DOHH2 (cell line): Measurements from ENCODE around the gene CCNT2.

Experiments
- EZH2phosphoT487 ChIP-seq: fragments of 200-600 bp; sonication (generic); IDR thresholded peaks from 2 replicates; pipeline ENCODE4 v1.6.1; 2017; ENCODE audit warnings: borderline replicate concordance, mild to moderate bottlenecking, antibody characterized with exemption, low read length, moderate library complexity, mixed read lengths
- TF ChIP-seq, protein P1 (sequence below): fragments of 200-600 bp; sonication (generic); IDR thresholded peaks from one replicate; pipeline ENCODE4 v1.5.1; 2014; ENCODE audit warnings: antibody characterized with exemption, mild to moderate bottlenecking, low read depth, low read length; ENCODE audit not compliant: poor library complexity, severe bottlenecking

DNA sequence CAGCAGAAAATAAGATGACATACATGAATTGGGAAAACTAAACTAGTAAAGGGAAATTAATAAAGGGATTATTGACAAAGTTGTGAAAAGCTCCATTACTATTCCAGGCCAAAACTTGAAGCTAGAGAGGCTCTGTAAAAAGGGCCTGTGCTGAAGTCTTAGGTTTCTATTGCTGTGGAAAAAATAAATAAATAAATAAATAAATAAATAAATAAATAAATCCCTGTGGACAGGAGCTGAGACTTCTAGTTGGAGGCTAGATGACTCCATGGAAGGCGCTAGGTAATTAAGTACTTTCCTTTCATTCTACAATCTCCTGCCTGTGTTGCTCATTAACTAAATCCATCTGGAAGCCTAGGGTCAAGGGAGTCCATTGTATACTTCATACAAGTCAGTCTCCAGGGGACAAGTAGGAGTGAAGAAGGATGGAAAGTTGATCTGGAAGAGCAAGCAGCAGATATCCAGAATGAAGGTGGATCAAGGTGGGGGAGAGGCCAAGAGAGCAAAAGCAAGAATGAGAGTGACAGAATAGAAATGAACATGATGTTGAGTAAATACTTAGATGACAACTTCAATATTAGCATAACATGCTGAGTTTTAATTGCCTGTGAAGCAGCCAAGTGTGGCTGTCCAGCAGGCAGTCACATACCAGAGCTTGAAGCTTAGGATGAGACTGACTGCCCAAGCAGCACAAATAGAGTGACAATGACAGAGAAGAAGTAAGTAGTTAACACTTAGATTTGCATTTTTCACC, 26.2 kb upstream of the CCNT2 start:
- TF ChIP-seq, protein P1, sequence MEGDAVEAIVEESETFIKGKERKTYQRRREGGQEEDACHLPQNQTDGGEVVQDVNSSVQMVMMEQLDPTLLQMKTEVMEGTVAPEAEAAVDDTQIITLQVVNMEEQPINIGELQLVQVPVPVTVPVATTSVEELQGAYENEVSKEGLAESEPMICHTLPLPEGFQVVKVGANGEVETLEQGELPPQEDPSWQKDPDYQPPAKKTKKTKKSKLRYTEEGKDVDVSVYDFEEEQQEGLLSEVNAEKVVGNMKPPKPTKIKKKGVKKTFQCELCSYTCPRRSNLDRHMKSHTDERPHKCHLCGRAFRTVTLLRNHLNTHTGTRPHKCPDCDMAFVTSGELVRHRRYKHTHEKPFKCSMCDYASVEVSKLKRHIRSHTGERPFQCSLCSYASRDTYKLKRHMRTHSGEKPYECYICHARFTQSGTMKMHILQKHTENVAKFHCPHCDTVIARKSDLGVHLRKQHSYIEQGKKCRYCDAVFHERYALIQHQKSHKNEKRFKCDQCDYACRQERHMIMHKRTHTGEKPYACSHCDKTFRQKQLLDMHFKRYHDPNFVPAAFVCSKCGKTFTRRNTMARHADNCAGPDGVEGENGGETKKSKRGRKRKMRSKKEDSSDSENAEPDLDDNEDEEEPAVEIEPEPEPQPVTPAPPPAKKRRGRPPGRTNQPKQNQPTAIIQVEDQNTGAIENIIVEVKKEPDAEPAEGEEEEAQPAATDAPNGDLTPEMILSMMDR: no peak
- TF ChIP-seq EZH2phosphoT487: no peak
